Measurements from ENCODE around the gene FERMT1.

Gene FERMT1

GRCh38 chr20:6130045-6130444 lies 7.2 kb upstream of the FERMT1 start:
- Histone ChIP-seq H3K27me3 (ENCODE audit: insufficient read depth, poor library complexity, severe bottlenecking) (peaks cover 4% of the 10 kb centered on the region), H3K27ac (replicated peaks) (no peak overlapping the region), H3K4me3 (replicated peaks; ENCODE audit: insufficient read depth, low read length) (no peak overlapping the region)
- no peak for DNase-seq (ENCODE audit: low read depth in 1 of 2, low spot score in 1 of 2)
- no peak for TF ChIP-seq POLR2AphosphoS5 (IDR thresholded peaks at IDR 0.05; ENCODE audit: low read depth)
- TF ChIP-seq SPI1 (IDR thresholded peaks at IDR 0.05; ENCODE audit: borderline replicate concordance, low read depth), result no peak
- TF ChIP-seq REST (IDR thresholded peaks at IDR 0.05; ENCODE audit: insufficient replicate concordance, low read depth), result no peak
- TF ChIP-seq GABPA (IDR thresholded peaks at IDR 0.05; ENCODE audit: low read depth), result no peak
- TF ChIP-seq CTCF (IDR thresholded peaks at IDR 0.05; ENCODE audit: insufficient read depth, low read length), result no peak

GRCh38 chr20:6127825-6128224 lies 5.0 kb upstream of the FERMT1 start:
- no peak for DNase-seq (ENCODE audit: low read depth in 1 of 2, low spot score in 1 of 2)
- H3K27me3 ChIP-seq (ENCODE audit: insufficient read depth, poor library complexity, severe bottlenecking), result peaks cover 16% of the 10 kb centered on the region
- no peak overlapping the region for H3K27ac ChIP-seq (replicated peaks)
- TF ChIP-seq GABPA (IDR thresholded peaks at IDR 0.05; ENCODE audit: low read depth) (no peak), REST (IDR thresholded peaks at IDR 0.05; ENCODE audit: insufficient replicate concordance, low read depth) (no peak), SPI1 (IDR thresholded peaks at IDR 0.05; ENCODE audit: borderline replicate concordance, low read depth) (no peak)
- H3K4me3 ChIP-seq (replicated peaks; ENCODE audit: insufficient read depth, low read length), result no peak overlapping the region

GRCh38 chr20:6126846-6127245 lies 4.0 kb upstream of the FERMT1 start:
- peaks cover 25% of the 10 kb centered on the region for H3K27me3 ChIP-seq (ENCODE audit: insufficient read depth, poor library complexity, severe bottlenecking)
- H3K27ac ChIP-seq (replicated peaks), result no peak overlapping the region
- DNase-seq (ENCODE audit: low read depth in 1 of 2, low spot score in 1 of 2), result no peak
- TF ChIP-seq SPI1 (IDR thresholded peaks at IDR 0.05; ENCODE audit: borderline replicate concordance, low read depth) (no peak), GABPA (IDR thresholded peaks at IDR 0.05; ENCODE audit: low read depth) (no peak), REST (IDR thresholded peaks at IDR 0.05; ENCODE audit: insufficient replicate concordance, low read depth) (no peak), CTCF (IDR thresholded peaks at IDR 0.05; ENCODE audit: insufficient read depth, low read length) (no peak), POLR2AphosphoS5 (IDR thresholded peaks at IDR 0.05; ENCODE audit: low read depth) (no peak)
- no peak overlapping the region for H3K4me3 ChIP-seq (replicated peaks; ENCODE audit: insufficient read depth, low read length)

GRCh38 chr20:6123649-6124014 lies 802 bp upstream of the FERMT1 start:
- Histone ChIP-seq H3K4me3 (replicated peaks; ENCODE audit: insufficient read depth, low read length) (no peak overlapping the region), H3K27ac (replicated peaks) (no peak overlapping the region), H3K27me3 (ENCODE audit: insufficient read depth, poor library complexity, severe bottlenecking) (peaks cover 26% of the 10 kb centered on the region)
- TF ChIP-seq POLR2AphosphoS5 (IDR thresholded peaks at IDR 0.05; ENCODE audit: low read depth), result no peak
- no peak for DNase-seq (ENCODE audit: low read depth in 1 of 2, low spot score in 1 of 2)

Data from HL-60 (cell line).